Fibroblast of villous mesenchyme (primary cell): ENCODE measurements around the gene MRPL34. TPM values are rescaled to one million over a fixed set of nuclear protein-coding genes. Genes with fewer than 3 reads are reported as not detected.

Experiments
- DNase-seq: peaks from one replicate; pipeline ENCODE4 v3.0.0-alpha.2; 2010; ENCODE audit warnings: low read depth
- H3K4me3 ChIP-seq: 2 replicates; pipeline ENCODE4 v1.5.1; 2011; ENCODE audit warnings: low read depth, mild to moderate bottlenecking, low read length
- total RNA-seq: library from RNA; depleted of rRNA; stranded (reverse); fragments of >200 nt; gene quantifications from 2 replicates; pipeline ENCODE4 v1.2.3, GENCODE V29; 2012
- TF ChIP-seq, protein P1 (sequence below): IDR thresholded peaks from 2 replicates; pipeline ENCODE4 v1.5.1; 2012; ENCODE audit warnings: low read depth, mild to moderate bottlenecking, low read length; ENCODE audit not compliant: insufficient read depth

The MRPL34 gene
- total RNA-seq, 1 donor, result 29.8 TPM

- H3K4me3 ChIP-seq, result no peak overlapping the region
- TF ChIP-seq, protein P1, sequence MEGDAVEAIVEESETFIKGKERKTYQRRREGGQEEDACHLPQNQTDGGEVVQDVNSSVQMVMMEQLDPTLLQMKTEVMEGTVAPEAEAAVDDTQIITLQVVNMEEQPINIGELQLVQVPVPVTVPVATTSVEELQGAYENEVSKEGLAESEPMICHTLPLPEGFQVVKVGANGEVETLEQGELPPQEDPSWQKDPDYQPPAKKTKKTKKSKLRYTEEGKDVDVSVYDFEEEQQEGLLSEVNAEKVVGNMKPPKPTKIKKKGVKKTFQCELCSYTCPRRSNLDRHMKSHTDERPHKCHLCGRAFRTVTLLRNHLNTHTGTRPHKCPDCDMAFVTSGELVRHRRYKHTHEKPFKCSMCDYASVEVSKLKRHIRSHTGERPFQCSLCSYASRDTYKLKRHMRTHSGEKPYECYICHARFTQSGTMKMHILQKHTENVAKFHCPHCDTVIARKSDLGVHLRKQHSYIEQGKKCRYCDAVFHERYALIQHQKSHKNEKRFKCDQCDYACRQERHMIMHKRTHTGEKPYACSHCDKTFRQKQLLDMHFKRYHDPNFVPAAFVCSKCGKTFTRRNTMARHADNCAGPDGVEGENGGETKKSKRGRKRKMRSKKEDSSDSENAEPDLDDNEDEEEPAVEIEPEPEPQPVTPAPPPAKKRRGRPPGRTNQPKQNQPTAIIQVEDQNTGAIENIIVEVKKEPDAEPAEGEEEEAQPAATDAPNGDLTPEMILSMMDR, result no peak
- DNase-seq, result no peak
Measured at GRCh38 chr19:17339088-17339741, 33.5 kb downstream of the MRPL34 start.

DNA sequence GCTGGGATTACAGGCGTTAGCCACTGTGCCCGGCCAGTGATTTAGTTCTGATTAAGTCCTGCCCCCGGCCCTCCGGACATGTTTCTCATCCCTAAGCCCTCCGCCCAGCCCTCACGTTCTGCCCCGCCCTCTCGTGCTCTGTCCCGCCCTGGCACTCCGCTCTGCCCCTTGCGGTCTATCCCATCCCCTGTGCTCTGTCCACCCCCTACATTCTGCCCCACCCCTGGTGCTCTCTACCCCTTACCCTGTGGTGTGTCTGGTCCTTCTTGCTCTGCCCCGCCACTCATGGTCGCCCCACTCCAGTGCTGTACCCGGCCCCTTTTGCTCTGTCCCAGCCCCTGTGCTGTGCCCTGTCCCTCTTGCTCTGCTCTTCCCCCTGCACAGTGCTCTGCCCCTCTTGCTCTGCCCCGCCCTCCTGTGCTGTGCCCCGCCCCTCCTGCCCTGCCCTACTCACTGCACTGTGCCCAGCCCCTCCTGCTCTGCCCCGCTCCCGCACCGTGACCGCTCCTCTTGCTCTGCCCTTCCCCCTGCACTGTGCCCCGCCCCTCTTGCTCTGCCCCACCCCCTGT lies 34.7 kb downstream of the MRPL34 start:
- TF ChIP-seq, protein P1, result no peak
- no peak for DNase-seq
- no peak overlapping the region for H3K4me3 ChIP-seq

- TF ChIP-seq, protein P1, result no peak
- DNase-seq, result no peak
Measured at GRCh38 chr19:17340871-17341357, 35.2 kb downstream of the MRPL34 start.

DNA sequence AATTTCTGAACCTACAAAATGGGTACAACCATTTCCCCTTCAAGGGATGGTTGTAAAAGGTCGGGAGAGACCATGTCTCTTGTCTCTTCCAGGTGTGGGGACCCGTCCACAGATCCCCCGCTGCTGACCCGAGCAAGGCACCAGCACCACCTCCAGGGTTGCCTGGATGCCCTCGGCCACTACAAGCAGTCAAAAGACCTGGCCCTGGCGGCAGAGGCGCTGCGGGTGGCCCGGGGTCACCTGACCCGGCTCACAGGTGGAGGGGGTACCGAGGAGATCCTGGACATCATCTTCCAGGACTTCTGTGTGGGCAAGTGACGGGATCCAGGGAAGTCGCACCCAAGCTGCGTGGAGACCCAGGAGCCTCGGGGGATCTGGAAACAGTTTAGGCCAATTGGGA lies 35.7 kb downstream of the MRPL34 start:
- TF ChIP-seq, protein P1, result no peak
- no peak overlapping the region for H3K4me3 ChIP-seq
- no peak for DNase-seq

More at GRCh38 chr19:17340871-17341357, 35.2 kb downstream of the MRPL34 start:
- no peak overlapping the region for H3K4me3 ChIP-seq

GRCh38 chr19:17341845-17342244 lies 36.2 kb downstream of the MRPL34 start:
- TF ChIP-seq, protein P1, result no peak
- DNase-seq, result no peak
- no peak overlapping the region for H3K4me3 ChIP-seq

DNA sequence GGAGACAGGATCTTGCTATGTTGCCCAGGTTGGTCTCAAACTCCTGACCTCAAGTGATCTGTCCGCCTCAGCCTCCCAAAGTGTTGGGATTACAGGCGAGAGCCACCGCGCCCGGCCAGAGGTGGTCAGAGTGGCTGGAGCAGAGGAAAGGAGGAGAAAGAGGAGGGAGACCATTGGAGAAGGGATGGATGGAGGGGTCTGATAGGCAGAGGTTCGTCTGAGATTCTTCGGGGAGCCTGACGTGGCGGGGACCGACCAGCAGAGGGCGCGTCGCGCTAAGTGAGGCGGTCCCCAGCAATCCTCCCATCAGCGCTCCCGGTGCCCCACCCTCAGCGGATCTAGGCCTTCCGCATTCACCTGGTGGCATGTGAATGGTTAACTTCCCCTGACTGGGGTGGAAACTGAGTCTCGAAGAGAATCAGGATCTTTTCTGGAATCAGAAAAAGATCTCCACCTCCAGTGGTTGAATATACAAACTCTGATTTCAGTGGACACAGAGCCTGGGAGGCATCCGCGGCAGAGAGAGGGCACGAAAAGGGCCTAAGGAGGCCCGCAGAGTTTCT lies 40.5 kb downstream of the MRPL34 start:
- TF ChIP-seq, protein P1, result peak; percentile 86
- no peak overlapping the region for H3K4me3 ChIP-seq
- peak; percentile 57 for DNase-seq
